ENCODE data around the gene SPACDR. TPM values are rescaled to one million over a fixed set of nuclear protein-coding genes. Genes with fewer than 3 reads are reported as not detected.

SPACDR gene
- total and polyA plus RNA-seq, 9 of the 15 experiments (the other 6 are each of a cell fraction or from before 2014, with no cell fraction given): 0.07 to 0.55 (median 0.14) TPM; not detected in 1

GRCh38 chr7:100444311-100445278, 19.5 kb downstream of the SPACDR start (continued):
- TF ChIP-seq AFF4 (CRISPR knock-in tag; IDR thresholded peaks at IDR 0.05): no peak; the same call in 1 of the 2 replicates
- no peak for TF ChIP-seq ARID3A (IDR thresholded peaks at IDR 0.05; ENCODE audit: borderline replicate concordance, low read depth, low read length)
- TF ChIP-seq POLR2B (IDR thresholded peaks at IDR 0.05; ENCODE audit: low read depth, partially characterized antibody): peak; percentile 47
- no peak for TF ChIP-seq THAP7 (CRISPR knock-in tag; IDR thresholded peaks at IDR 0.05)
- TF ChIP-seq C11orf30 (IDR thresholded peaks at IDR 0.05; ENCODE audit: low read depth): peak; percentile 84
- peak; percentile 75 for TF ChIP-seq RBFOX2 (IDR thresholded peaks at IDR 0.05; ENCODE audit: low read depth, low read length)
- TF ChIP-seq ZNF766 (CRISPR knock-in tag; conservative IDR thresholded peaks at IDR 0.05): peak; percentile 88
- peak; percentile 77 for TF ChIP-seq DMBX1 (CRISPR knock-in tag; IDR thresholded peaks at IDR 0.05; ENCODE audit: borderline replicate concordance)
- no peak for TF ChIP-seq BRCA1 (IDR thresholded peaks at IDR 0.05)
- TF ChIP-seq BRCA1 (CRISPR knock-in tag; IDR thresholded peaks at IDR 0.05): no peak
- TF ChIP-seq ELK3 (CRISPR knock-in tag; IDR thresholded peaks at IDR 0.05): no peak
- TF ChIP-seq SMAD4 (CRISPR knock-in tag; conservative IDR thresholded peaks at IDR 0.05): peak; percentile 95
- no peak for TF ChIP-seq ZBTB1 (CRISPR knock-in tag; IDR thresholded peaks at IDR 0.05; ENCODE audit: borderline replicate concordance, low read depth)
- no peak for TF ChIP-seq ZBTB49 (CRISPR knock-in tag; IDR thresholded peaks at IDR 0.05; ENCODE audit: borderline replicate concordance)
- no peak for TF ChIP-seq KDM5B (IDR thresholded peaks at IDR 0.05; ENCODE audit: insufficient replicate concordance, low read depth, low read length)

Data from K562 (cell line).